ENCODE measurements around the gene MAMDC2. TPM values are rescaled to one million over a fixed set of nuclear protein-coding genes. Genes with fewer than 3 reads are reported as not detected.
"Not testable (repeated sequence)": the region's sequence is repeated elsewhere in the genome, so short reads cannot be mapped to it uniquely, and the experiment has no call there.

Gene MAMDC2
- polyA plus RNA-seq, 1 donor = 6.9 TPM

- DNase-seq (ENCODE audit: low read depth) = not testable (repeated sequence)
Measured at GRCh38 chr9:70038171-70038621, 5.5 kb upstream of the MAMDC2 start.

GRCh38 chr9:70040376-70040903 is 3.2 kb upstream of the MAMDC2 start:
- DNase-seq (ENCODE audit: low read depth) = no peak

GRCh38 chr9:70042461-70043215 is 1.0 kb upstream of the MAMDC2 start:
- DNase-seq (ENCODE audit: low read depth) = no peak

- no peak for DNase-seq (ENCODE audit: low read depth)
Measured at GRCh38 chr9:70043285-70043684, 363 bp upstream of the MAMDC2 start.

GRCh38 chr9:70044490-70045307 is 1.1 kb downstream of the MAMDC2 start:
- DNase-seq (ENCODE audit: low read depth) = no peak

- DNase-seq (ENCODE audit: low read depth) = no peak
Measured at GRCh38 chr9:70045452-70045851, 1.8 kb downstream of the MAMDC2 start.

- no peak for DNase-seq (ENCODE audit: low read depth)
Measured at GRCh38 chr9:70046274-70047070, 2.8 kb downstream of the MAMDC2 start.

GRCh38 chr9:70049236-70049635 is 5.6 kb downstream of the MAMDC2 start:
- no peak for DNase-seq (ENCODE audit: low read depth)

- no peak for DNase-seq (ENCODE audit: low read depth)
Measured at GRCh38 chr9:70049672-70050271, 6.1 kb downstream of the MAMDC2 start.

- DNase-seq (ENCODE audit: low read depth) = no peak
Measured at GRCh38 chr9:70052768-70053167, 9.1 kb downstream of the MAMDC2 start.

- no peak for DNase-seq (ENCODE audit: low read depth)
Measured at GRCh38 chr9:70053864-70054263, 10.2 kb downstream of the MAMDC2 start.

- no peak for DNase-seq (ENCODE audit: low read depth)
Measured at GRCh38 chr9:70054521-70054920, 10.9 kb downstream of the MAMDC2 start.

GRCh38 chr9:70055406-70056210 is 12.0 kb downstream of the MAMDC2 start:
- no peak for DNase-seq (ENCODE audit: low read depth)

GRCh38 chr9:70056211-70056944 is 12.7 kb downstream of the MAMDC2 start:
- DNase-seq (ENCODE audit: low read depth) = no peak

- DNase-seq (ENCODE audit: low read depth) = no peak
Measured at GRCh38 chr9:70058569-70059116, 15.0 kb downstream of the MAMDC2 start.

GRCh38 chr9:70060148-70060882 is 16.7 kb downstream of the MAMDC2 start:
- no peak for DNase-seq (ENCODE audit: low read depth)

- DNase-seq (ENCODE audit: low read depth) = no peak
Measured at GRCh38 chr9:70060883-70061507, 17.3 kb downstream of the MAMDC2 start.

- no peak for DNase-seq (ENCODE audit: low read depth)
Measured at GRCh38 chr9:70061776-70062175, 18.1 kb downstream of the MAMDC2 start.

All from forelimb muscle (tissue), 1 donor.